HG02623 (cell line): Measurements from ENCODE around the gene PRKD2.
"Not testable (repeated sequence)": the region's sequence is repeated elsewhere in the genome, so short reads cannot be mapped to it uniquely, and the experiment has no call there.

Source experiments
- ATAC-seq: cut with Tn5 transposase; IDR thresholded peaks from one replicate; pipeline ENCODE4 v1.9.1; 2021; ENCODE audit warnings: moderate library complexity; ENCODE audit not compliant: unreplicated experiment

PRKD2 gene

GRCh38 chr19:46712768-46713338 lies 4.1 kb downstream of the PRKD2 start:
- ATAC-seq = not testable (repeated sequence)

- no peak for ATAC-seq
These were observed 6.2 kb downstream of the PRKD2 start for GRCh38 chr19:46710687-46711086.

- ATAC-seq = no peak
These were observed 12.4 kb downstream of the PRKD2 start for GRCh38 chr19:46704379-46705076.

- ATAC-seq = no peak
These were observed 16.2 kb downstream of the PRKD2 start for GRCh38 chr19:46700704-46701103.

GRCh38 chr19:46698395-46699321 lies 18.3 kb downstream of the PRKD2 start:
- ATAC-seq = no peak

GRCh38 chr19:46697204-46697960 lies 19.5 kb downstream of the PRKD2 start:
- no peak for ATAC-seq

- ATAC-seq = no peak
These were observed 20.1 kb downstream of the PRKD2 start for GRCh38 chr19:46696866-46697203.

GRCh38 chr19:46696052-46696451 lies 20.9 kb downstream of the PRKD2 start:
- no peak for ATAC-seq

- no peak for ATAC-seq
These were observed 23.2 kb downstream of the PRKD2 start for GRCh38 chr19:46693760-46694159.

GRCh38 chr19:46692918-46693722 lies 23.8 kb downstream of the PRKD2 start:
- no peak for ATAC-seq

GRCh38 chr19:46691948-46692347 lies 25.0 kb downstream of the PRKD2 start:
- no peak for ATAC-seq

- ATAC-seq = no peak
These were observed 25.8 kb downstream of the PRKD2 start for GRCh38 chr19:46691104-46691503.

- ATAC-seq = no peak
These were observed 27.6 kb downstream of the PRKD2 start for GRCh38 chr19:46689358-46689757.

- no peak for ATAC-seq
These were observed 29.3 kb downstream of the PRKD2 start for GRCh38 chr19:46687438-46688145.

GRCh38 chr19:46685189-46685588 lies 31.7 kb downstream of the PRKD2 start:
- ATAC-seq = no peak

- ATAC-seq = no peak
These were observed 38.7 kb downstream of the PRKD2 start for GRCh38 chr19:46678110-46678732.

- ATAC-seq = no peak
These were observed 42.3 kb downstream of the PRKD2 start for GRCh38 chr19:46674416-46675178.

- no peak for ATAC-seq
These were observed 46.1 kb downstream of the PRKD2 start for GRCh38 chr19:46670813-46671212.

- no peak for ATAC-seq
These were observed 48.3 kb downstream of the PRKD2 start for GRCh38 chr19:46668662-46669061.
